ENCODE results near the gene FAAP100.
"Not testable (repeated sequence)": the region's sequence is repeated elsewhere in the genome, so short reads cannot be mapped to it uniquely, and the experiment has no call there.

FAAP100 gene

DNA sequence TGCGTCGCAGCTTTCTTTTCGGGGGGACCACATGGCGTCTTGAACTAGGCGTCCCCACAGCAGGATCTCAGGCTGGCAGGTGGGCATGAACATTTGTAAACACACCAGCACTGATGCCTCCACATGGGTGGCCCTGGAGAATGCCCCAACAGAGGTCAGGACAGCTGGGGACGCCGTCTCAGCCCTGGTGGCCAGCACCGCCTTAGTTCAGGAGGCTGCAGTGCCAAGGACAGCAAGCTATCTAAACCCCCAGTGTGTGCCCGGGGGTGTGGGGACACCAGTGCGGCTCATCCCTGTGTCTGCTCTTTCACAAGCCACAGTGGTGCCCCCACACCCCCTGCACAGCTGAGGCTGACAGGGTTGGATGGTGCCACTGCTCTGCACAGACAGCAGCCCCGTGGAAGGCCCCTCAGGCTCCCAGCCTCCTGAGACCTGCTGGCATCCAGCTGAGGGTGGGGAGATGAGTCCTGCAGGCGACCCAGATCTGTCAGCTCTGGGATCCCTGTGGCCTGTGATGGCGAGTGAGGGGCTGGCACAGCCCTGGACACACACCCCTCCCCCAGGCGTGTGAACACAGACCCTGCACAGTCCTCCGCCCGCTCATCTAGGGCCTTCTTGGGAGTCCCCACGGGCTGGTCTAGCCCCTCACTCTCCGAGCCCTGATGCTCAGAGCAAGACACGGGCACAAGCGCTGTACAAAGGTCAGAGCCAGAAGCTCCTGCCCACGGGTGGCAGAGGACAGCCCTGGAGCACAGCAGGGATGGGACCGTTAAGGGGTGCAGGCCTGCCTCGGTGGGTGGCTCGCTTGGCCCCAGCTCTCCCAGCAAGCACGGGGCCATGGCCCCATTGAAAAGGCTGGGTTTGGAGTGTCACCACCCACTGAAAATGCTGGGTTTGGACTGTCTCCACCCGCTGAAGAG lies 13.2 kb downstream of the FAAP100 start:
- DNase-seq (ENCODE audit: low read depth in 3 of 3) = no peak

DNA sequence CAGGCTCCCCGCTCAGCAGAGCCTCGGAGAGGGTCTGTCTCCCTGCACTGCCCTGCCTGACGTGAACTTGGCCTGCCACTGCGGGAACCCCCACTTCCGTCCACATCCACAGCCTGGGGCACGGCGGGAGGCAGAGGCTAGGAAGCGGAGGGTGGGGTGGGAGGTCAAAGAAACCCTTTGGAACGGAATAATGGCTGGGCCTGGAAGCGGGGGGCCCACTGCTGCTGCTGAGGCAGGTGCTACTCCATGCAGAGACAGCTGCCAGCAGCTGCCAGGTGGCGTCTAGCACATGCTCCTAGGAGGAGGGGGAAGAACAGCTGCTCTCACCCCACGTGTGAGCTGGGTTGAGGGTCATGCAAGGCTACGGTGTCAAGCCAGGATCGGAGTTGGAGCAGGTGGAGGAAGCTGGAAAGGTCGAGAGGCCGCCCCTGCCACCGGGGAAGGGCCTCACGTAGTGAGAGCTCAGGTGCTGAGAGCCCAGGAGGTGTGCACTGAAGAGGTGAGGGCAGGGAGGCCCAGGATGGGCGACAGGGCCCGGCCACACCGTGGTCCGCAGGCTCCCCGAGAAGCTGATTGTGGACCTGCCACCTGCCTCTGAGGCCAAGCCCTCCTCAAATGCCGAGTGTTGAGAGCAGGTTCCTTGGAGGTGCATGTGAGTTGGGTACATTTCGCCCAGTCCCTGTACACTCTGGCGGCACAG lies 14.1 kb downstream of the FAAP100 start:
- DNase-seq (ENCODE audit: low read depth in 3 of 3) = no peak

DNA sequence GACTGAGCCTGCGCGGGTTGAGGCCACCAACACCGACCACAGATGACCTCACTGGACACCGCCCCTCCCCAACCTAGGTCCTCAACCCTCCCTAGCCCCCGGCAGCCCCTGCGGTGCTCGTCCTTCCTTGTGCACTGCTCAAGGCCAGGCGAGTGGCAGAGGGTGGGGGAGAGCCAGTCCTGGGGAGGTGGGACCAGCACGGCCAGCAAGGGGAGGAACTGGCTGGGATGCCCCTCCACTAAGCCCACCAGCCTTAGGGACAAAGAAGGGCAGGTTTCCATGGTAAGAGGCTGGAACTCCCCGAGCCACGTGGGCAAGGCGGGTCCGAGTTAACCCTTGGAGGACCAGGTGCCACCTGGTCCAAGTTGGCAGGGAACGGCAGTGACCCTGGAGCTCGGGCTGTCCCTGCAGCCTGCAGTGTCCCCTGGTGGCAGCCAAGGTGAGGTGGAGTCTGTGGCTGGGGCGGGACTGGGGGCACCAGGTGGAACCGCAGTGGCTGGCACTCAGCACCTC lies 14.8 kb downstream of the FAAP100 start:
- DNase-seq (ENCODE audit: low read depth in 3 of 3) = no peak

DNA sequence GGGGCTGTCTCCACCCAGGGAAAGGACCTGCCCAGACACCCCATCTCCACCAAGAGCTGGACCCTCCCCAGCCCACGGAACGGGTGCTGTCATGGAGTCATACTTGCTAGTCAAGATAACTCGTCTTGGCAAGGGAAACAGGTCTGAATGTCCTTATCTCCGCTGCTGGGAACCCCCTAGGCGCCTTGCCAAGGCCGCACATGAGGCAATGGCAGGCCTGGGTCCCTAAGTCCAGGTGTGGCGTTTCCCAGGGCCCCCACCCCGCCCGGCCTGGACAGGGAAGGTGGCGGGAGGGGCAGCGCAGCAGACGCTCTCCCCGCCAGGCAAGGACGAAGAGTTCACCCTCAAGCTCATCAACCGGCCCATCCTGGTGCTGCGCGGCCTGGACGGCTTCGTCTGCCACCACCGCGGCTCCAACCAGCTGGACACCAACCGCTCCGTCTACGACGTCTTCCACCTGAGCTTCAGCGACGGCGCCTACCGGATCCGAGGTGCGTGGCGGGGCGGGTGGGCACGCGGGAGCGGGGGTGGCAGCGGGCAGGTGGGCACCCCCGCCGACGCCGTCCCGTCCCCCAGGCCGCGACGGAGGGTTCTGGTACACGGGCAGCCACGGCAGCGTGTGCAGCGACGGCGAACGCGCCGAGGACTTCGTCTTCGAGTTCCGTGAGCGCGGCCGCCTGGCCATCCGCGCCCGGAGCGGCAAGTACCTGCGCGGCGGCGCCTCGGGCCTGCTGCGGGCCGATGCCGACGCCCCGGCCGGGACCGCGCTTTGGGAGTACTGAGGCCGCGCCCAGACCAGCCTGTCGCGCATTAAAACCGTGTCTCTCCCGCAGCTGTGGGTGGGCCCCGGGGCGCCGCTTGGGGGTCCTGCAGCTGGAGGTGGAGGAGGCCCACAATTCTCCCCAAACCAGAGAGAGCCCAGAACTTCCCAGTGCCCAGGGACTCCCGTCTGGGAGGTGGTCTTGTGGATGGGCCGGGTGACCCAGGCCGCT lies 15.6 kb downstream of the FAAP100 start:
- no peak for DNase-seq (ENCODE audit: low read depth in 3 of 3)

DNA sequence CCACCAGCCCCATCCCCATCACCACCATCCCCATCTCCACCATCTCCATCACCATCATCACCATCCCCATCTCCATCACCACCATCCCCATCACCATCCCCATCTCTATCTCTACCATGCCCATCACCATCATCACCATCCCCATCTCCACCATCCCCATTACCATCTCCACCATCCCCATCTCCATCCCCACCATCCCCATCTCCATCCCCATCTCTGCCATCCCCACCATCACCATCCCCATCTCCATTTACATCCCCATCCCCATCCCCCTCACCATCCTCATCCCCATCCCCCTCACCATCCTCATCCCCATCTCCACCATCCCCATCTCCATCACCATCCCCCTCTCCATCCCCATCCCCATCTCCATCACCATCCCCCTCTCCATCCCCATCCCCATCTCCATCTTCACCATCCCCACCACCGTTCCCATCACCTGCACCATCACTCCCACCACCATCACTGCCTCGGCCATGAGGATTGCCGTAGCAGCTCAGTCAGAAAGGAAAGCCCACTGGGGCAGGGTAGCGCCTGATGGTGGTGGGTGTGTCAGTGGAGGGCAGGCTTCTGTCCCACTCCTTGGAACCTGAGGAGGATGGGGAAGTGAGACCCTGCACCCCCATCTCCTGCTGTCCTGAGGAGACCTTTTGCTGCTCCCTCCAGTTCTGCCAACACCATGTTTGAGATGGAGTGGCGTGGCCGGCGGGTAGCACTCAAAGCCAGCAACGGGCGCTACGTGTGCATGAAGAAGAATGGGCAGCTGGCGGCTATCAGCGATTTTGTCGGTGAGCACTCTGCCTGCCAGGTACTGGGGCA lies 16.5 kb downstream of the FAAP100 start:
- DNase-seq (ENCODE audit: low read depth in 3 of 3) = no peak

DNA sequence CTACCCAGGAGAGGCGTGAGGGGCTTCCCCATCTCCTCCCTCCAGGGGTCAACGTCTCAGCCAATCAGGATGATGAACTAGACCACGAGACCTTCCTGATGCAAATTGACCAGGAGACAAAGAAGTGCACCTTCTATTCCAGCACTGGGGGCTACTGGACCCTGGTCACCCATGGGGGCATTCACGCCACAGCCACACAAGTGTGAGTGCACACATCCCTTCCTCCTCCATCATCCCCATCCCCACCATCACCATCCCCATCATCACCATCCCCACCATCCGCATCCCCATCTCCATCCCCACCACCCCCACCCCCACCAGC lies 17.2 kb downstream of the FAAP100 start:
- DNase-seq (ENCODE audit: low read depth in 3 of 3) = no peak

DNA sequence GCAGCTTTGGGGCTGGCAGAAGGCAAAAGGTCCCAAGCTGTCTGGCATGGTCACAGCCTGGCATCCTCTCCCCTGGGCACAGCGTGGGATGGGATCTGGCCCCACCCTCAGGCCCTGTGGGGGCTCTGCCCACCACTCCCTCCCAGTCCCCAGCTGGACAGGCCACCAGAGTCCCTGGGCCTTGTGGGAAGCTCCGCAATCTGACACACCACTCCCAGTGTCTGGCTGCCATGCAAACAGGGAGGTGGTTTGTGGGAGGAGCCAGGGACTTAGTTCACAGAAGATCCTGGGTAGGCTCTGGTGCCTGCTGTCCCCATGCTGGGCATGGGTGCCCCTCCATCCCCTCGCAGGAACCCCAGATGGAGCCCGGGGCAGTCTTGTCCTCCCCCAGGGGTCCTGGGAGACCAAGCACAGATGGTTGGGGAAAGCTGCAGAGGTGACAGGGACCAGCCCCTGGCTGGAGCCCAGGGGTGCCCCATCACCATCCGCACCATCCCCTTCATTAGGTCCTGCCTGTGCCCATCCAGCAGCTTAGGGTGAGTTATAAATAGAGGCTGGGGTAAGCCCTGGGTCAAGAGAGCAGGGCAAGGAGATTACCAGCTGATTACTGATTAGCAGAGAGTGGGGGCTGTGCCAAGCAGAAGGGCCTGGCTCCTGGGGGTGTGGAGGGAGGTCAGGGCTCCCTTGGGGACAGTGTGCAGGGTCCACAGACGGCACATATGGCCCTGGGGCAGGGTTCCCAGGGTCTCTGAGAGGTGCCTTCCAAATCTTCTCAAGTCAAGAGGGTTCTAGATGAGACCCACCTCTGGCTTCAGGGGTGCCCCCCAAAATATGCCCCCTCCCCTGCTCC lies 17.8 kb downstream of the FAAP100 start:
- DNase-seq (ENCODE audit: low read depth in 3 of 3) = no peak

DNA sequence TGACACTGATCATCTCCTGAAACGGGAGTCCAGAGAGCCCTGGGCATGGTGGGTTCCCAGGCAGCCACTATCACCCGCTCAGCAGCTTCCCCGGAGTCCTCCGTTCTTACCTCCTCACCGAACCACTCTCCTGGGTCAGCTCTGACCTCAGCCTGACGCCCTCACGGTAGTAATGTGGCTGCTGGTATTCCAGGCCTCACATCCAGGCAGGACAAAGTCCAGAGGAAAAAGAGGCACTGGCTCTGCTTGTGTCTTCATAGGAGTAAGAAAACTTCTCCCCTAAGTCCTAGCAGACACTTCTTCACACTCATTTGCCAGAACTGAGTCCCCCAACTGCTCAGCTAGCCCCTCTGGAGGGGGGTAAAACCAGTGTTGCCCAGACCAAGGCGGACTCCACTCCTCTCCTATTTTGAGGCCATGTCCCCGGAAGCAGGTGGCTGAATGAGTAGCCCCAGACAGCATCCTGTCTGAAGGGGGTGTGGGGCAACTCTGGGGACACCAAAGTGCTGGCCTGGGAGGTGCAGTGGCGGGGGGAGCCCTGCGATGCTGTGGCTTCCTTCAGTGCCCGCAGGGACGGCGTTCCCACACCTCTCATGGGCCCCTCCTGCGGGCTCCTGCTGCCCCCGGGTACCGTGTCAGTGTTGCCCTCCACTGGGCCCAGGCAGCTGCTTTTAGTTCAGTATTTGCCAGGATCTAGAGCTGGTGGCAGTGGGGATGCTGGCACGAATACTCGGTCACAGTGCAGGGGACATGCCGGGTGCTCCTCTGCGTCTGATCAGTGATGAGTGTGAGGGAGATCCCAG lies 18.6 kb downstream of the FAAP100 start:
- no peak for DNase-seq (ENCODE audit: low read depth in 3 of 3)

DNA sequence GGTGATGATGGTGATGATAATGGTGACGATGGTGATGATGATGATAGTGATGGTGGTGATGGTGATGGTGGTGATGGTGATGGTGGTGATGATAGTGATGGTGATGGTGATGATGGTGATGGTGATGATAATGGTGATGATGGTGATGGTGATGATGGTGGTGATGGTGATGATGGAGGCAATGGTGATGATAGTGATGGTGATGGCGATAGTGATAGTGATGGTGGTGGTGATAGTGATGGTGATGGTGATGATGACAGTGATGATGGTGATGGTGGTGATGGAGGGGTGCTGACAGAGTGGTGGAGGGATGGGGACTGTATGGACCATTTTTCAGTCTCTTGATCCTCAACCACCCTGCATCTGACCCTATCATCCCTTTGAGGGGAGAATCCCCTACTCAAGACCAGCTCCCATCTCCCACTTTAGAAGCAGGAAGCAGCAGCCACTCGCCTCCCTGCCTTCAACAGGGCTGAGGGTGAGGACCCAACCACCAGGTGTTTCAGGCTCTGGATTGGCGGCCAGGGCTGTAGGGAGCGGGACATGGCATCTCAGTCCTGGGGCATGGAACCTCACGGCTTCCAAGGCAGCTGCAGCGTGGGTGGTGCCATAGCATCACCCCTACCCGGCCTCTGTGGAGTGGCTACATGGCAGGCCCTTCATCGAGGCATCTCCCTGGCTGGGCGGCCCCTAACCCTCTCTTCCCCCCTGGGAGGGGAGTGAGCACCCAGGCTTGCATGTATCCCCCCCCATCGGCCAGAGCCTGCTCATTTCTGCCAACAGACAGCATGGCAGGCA lies 19.5 kb downstream of the FAAP100 start:
- DNase-seq (ENCODE audit: low read depth in 3 of 3) = no peak

DNA sequence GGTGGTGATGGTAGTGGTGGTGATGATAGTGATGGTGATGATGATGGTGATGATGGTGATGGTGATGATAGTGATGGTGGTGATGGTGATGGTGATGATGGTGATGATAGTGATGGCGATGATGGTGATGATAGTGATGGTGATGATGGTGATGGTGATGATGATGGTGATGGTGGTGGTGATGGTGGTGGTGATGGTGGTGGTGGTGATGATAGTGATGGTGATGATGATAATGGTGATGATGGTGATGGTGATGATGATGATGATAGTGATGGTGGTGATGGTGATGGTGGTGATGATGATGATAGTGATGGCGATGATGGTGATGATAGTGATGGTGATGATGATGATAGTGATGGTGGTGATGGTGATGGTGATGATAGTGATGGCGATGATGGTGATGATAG lies 20.2 kb downstream of the FAAP100 start:
- DNase-seq (ENCODE audit: low read depth in 3 of 3) = not testable (repeated sequence)

DNA sequence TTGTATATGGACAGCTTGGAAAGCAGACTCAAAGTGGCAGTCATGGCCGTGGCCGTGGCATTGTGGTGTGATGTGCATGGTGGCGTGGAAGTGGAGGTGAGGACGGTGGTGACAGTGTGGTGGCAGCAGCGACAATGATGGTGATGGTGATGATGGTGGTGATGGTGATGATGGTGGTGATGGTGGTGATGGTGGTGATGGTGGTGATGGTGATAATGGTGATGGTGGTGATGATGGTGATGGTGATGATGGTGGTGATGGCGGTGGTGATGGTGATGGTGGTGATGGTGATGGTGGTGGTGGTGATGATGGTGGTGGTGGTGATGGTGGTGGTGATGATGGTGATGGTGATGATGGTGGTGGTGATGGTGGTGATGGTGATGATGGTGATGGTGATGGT lies 21.1 kb downstream of the FAAP100 start:
- DNase-seq (ENCODE audit: low read depth in 3 of 3) = not testable (repeated sequence)

DNA sequence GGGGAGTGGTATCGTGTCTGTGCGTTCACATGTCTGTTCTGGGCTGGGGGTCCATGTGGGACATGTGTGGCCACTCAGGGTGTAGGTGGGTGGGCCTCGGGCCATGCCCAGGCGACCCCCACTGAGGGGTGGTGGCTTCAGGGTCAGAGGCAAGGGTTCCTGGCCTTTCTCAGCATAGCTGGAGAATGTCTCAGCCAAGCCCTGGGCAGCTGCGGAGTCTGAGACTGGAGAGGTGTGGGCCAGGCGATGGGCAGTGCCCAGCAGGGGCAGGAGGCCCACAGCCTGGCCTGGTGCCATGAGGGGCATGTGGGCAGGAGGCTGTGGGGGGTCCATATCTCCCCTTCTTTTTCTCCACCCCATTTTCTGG lies 22.7 kb downstream of the FAAP100 start:
- DNase-seq (ENCODE audit: low read depth in 3 of 3) = no peak

DNA sequence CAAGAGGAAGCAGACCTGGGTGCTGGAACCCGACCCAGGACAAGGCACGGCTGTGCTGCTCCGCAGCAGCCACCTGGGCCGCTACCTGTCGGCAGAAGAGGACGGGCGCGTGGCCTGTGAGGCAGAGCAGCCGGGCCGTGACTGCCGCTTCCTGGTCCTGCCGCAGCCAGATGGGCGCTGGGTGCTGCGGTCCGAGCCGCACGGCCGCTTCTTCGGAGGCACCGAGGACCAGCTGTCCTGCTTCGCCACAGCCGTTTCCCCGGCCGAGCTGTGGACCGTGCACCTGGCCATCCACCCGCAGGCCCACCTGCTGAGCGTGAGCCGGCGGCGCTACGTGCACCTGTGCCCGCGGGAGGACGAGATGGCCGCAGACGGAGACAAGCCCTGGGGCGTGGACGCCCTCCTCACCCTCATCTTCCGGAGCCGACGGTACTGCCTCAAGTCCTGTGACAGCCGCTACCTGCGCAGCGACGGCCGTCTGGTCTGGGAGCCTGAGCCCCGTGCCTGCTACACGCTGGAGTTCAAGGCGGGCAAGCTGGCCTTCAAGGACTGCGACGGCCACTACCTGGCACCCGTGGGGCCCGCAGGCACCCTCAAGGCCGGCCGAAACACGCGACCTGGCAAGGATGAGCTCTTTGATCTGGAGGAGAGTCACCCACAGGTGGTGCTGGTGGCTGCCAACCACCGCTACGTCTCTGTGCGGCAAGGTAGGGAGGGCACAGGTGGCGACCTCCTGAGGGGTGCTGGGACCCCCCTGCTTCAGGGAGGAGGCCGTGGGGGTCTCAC lies 23.3 kb downstream of the FAAP100 start:
- no peak for DNase-seq (ENCODE audit: low read depth in 3 of 3)

DNA sequence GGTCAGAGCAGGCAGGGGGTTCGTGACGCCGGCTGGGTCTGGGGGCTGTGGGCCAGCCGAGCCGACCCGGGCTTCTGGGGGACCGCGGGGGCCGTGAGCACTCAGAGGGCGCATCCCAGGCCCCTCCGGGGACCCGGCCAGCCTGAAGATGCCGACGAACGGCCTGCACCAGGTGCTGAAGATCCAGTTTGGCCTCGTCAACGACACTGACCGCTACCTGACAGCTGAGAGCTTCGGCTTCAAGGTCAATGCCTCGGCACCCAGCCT lies 23.8 kb downstream of the FAAP100 start:
- no peak for DNase-seq (ENCODE audit: low read depth in 3 of 3)

DNA sequence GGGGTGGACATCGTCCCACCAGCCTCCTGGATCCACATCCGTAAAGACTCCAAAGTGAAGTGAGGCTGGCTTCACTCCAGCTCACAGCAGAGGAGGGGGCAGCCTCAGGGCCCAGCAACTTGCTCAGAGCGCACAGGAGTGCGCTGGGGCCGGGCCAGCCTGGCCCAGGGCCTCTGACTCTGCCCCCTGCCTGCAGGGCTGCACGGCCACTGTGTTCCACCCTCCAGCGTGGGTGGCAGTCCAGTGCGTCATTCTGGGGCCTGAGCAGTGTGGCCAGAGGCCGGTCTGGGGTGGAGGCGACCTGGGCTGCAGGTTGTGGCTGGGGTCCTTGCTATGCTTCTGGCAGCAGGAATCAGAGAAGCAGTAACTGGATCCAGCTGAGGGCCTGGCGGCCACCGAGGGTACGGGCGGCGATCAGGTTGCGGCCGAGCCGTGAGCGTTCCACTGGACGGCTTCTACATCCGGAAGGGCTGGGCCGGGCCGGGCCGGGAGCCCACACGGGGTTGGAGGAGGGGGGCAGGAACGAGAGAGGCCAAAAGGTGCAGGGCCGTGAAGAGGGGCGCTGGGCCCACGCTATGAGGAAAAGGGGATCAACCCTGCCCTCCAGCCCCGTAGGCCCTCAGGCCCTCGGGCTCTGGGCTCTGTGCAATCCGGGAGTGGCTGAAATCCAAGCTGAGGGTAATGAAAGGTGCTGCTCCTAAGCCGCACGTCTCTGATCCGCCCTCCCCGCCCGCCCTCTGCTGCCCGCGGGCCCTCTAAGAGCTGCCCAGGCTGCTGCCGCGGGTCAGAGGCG lies 24.4 kb downstream of the FAAP100 start, which contains the start of gene FSCN2:
Gene FSCN2 (plus strand): TSS at position 787 of the 793 bp plus-strand sequence. CDS start 155 bp downstream, outside the sequence.
- no peak for DNase-seq (ENCODE audit: low read depth in 3 of 3)

DNA sequence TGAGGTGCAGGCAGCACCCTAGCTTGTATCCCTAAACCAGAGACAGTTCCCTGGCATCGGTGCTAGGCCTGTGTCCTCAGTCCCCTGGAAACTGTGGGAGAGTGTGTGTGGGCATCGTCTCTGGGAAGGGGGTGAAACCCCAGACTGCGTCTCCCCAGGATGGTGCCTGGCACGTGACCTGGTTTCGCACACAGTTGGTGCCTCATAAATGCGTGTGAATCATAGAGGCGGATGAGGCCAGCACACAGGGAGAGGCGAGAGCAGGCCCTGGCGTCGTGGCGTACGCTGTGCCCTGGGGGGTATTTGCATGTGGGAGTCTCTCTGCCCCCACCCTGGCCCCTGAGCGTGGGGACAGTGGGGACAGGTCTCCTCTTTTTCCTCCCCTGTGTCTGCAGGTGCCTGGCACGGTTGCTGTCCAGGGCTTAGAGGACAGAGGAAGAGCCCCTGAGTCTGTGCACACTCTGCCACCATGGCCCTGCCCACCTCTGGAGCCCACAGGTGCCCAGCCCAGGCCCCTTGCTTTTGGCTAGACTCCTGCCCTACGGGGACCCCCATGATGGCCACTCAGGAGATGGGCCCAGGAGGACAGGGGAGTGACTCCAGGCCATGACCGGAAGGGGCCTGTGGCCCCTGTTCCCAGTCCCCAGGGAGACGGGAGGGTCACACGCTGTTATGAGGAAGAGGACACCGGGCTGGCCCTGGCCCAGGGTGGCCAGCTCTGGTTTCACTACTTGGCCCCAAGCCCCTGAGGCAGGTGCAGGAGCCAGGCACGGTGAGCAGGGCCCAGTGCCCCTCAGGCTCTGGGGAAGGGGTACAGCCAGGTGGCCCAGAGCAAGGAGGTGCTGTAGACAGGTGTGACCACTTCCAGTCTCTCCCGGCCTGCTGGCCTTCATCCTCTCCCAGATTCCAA lies 25.2 kb downstream of the FAAP100 start:
- DNase-seq (ENCODE audit: low read depth in 3 of 3) = no peak

All from stimulated activated CD4-positive, alpha-beta T cell treated with anti-CD3 and anti-CD28 coated beads, TNF-alpha, amount 100 ng/mL, for 4 hours (primary cell).